Trophoblast cell (in vitro differentiated cells and primary cell): Measurements from ENCODE around the gene ERH.

Experiments
- DNase-seq, 2 donors: peaks; one replicate each; pipeline ENCODE4 v3.0.0-alpha.2; 2016
- H2AFZ ChIP-seq: 2 replicates; pipeline ENCODE4 v1.6.1; 2013; ENCODE audit warnings: low read length, moderate library complexity, mild to moderate bottlenecking; ENCODE audit not compliant: insufficient read depth, poor library complexity
- H2AK5ac ChIP-seq: 2 replicates; pipeline ENCODE4 v1.6.1; 2013; ENCODE audit warnings: mild to moderate bottlenecking, low read length
- H2BK120ac ChIP-seq: 2 replicates; pipeline ENCODE4 v1.6.1; 2013; ENCODE audit warnings: low read length, mild to moderate bottlenecking, moderate library complexity; ENCODE audit not compliant: insufficient read depth, poor library complexity
- H2BK12ac ChIP-seq: 2 replicates; pipeline ENCODE4 v1.6.1; 2013; ENCODE audit warnings: mild to moderate bottlenecking, low read length, moderate library complexity
- H2BK5ac ChIP-seq: 2 replicates; pipeline ENCODE4 v1.6.1; 2013; ENCODE audit warnings: low read length, low read depth, moderate library complexity, mild to moderate bottlenecking; ENCODE audit not compliant: poor library complexity
- H3K14ac ChIP-seq: 2 replicates; pipeline ENCODE4 v1.6.1; 2013; ENCODE audit warnings: mild to moderate bottlenecking, low read length
- H3K18ac ChIP-seq: 2 replicates; pipeline ENCODE4 v1.6.1; 2013; ENCODE audit warnings: mild to moderate bottlenecking, low read length
- H3K23ac ChIP-seq: 2 replicates; pipeline ENCODE4 v1.6.1; 2013; ENCODE audit warnings: low read length
- H3K27ac ChIP-seq: 2 replicates; pipeline ENCODE4 v1.5.1; 2013; ENCODE audit warnings: low read depth, mild to moderate bottlenecking, inconsistent platforms, low read length, moderate library complexity
- H3K27me3 ChIP-seq: 2 replicates; pipeline ENCODE4 v1.6.1; 2013; ENCODE audit warnings: inconsistent platforms, mild to moderate bottlenecking, low read length, moderate library complexity; ENCODE audit not compliant: insufficient read depth
- H3K36me3 ChIP-seq, 2 experiments: 1 replicate in 1 of 2; 2 replicates in 1 of 2; pipeline ENCODE4 v1.6.1; 2013; ENCODE audit warnings: low read length in 2 of 2, mild to moderate bottlenecking in 2 of 2, moderate library complexity in 1 of 2; ENCODE audit not compliant: insufficient read depth in 2 of 2, control insufficient read depth in 1 of 2
- H3K4ac ChIP-seq: 2 replicates; pipeline ENCODE4 v1.6.1; 2013; ENCODE audit warnings: low read depth, mild to moderate bottlenecking, low read length, moderate library complexity
- H3K4me1 ChIP-seq, 2 experiments: 1 replicate in 1 of 2; 2 replicates in 1 of 2; pipeline ENCODE4 v1.6.1; 2013; ENCODE audit warnings: low read length in 2 of 2, mild to moderate bottlenecking in 2 of 2, moderate library complexity in 1 of 2; ENCODE audit not compliant: insufficient read depth in 2 of 2, control insufficient read depth in 1 of 2
- H3K4me2 ChIP-seq: 2 replicates; pipeline ENCODE4 v1.6.1; 2013; ENCODE audit warnings: inconsistent platforms, mild to moderate bottlenecking, low read length, moderate library complexity
- H3K4me3 ChIP-seq: 2 replicates; pipeline ENCODE4 v1.5.1; 2013; ENCODE audit warnings: mild to moderate bottlenecking, low read depth, low read length, inconsistent platforms
- H3K79me1 ChIP-seq: one replicate; pipeline ENCODE4 v1.6.1; 2013; ENCODE audit warnings: low read length
- H3K79me2 ChIP-seq: 2 replicates; pipeline ENCODE4 v1.6.1; 2013; ENCODE audit warnings: low read length, mild to moderate bottlenecking; ENCODE audit not compliant: control insufficient read depth, insufficient read depth, poor library complexity
- H3K9ac ChIP-seq: 2 replicates; pipeline ENCODE4 v1.6.1; 2013; ENCODE audit warnings: mild to moderate bottlenecking, low read length
- H3K9me3 ChIP-seq: 2 replicates; pipeline ENCODE4 v1.6.1; 2013; ENCODE audit warnings: low read depth, mild to moderate bottlenecking, control low read depth, inconsistent platforms, low read length; ENCODE audit not compliant: insufficient read depth
- H4K12ac ChIP-seq: 2 replicates; pipeline ENCODE4 v1.6.1; 2013; ENCODE audit warnings: low read depth, mild to moderate bottlenecking, low read length, moderate library complexity
- H4K8ac ChIP-seq: 2 replicates; pipeline ENCODE4 v1.6.1; 2013; ENCODE audit warnings: low read depth, mild to moderate bottlenecking, low read length, moderate library complexity
- H4K91ac ChIP-seq: one replicate; pipeline ENCODE4 v1.6.1; 2013; ENCODE audit warnings: low read depth, mild to moderate bottlenecking, low read length, moderate library complexity
- WGBS: extraction: QIAGEN DNeasy Blood & Tissue Kit; methylation state at CpG from one replicate; pipeline ENCODE4 v1.1.7; 2013; ENCODE audit warnings: missing lambda C conversion rate; ENCODE audit not compliant: insufficient read length, insufficient coverage; ENCODE audit errors: extremely low coverage; 5-methylcytosine and 5-hydroxymethylcytosine counted together

Gene ERH

GRCh38 chr14:69364378-69364777 is 33.7 kb downstream of the ERH start:
- H2BK12ac ChIP-seq, result no peak overlapping the region
- no peak for DNase-seq
- no CpG with 5 or more reads among the region's 2 CpGs for WGBS
- H4K12ac ChIP-seq, result no peak overlapping the region
- no peaks in the 10 kb centered on the region for H3K79me1 ChIP-seq
- H3K4me2 ChIP-seq, result no peak overlapping the region
- H3K4ac ChIP-seq, result no peak overlapping the region
- no peak overlapping the region for H4K91ac ChIP-seq
- H3K36me3 ChIP-seq, result no peaks in the 10 kb centered on the region
- H3K18ac ChIP-seq, result no peak overlapping the region
- H2AFZ ChIP-seq, result no peak overlapping the region
- H3K4me3 ChIP-seq, result no peak overlapping the region
- no peak overlapping the region for H2AK5ac ChIP-seq
- no peaks in the 10 kb centered on the region for H3K9me3 ChIP-seq
- no peak overlapping the region for H3K23ac ChIP-seq
- no peak overlapping the region for H4K8ac ChIP-seq
- H3K14ac ChIP-seq, result no peak overlapping the region
- H2BK5ac ChIP-seq, result no peak overlapping the region
- no peaks in the 10 kb centered on the region for H3K4me1 ChIP-seq
- no peak overlapping the region for H3K9ac ChIP-seq
- no peaks in the 10 kb centered on the region for H3K27me3 ChIP-seq
- H3K79me2 ChIP-seq, result no peaks in the 10 kb centered on the region
- no peak overlapping the region for H2BK120ac ChIP-seq
- H3K27ac ChIP-seq, result no peak overlapping the region

GRCh38 chr14:69363964-69364363 is 34.1 kb downstream of the ERH start:
- no peak overlapping the region for H2BK12ac ChIP-seq
- H4K91ac ChIP-seq, result no peak overlapping the region
- H3K4me1 ChIP-seq, result no peaks in the 10 kb centered on the region
- H3K27ac ChIP-seq, result no peak overlapping the region
- H3K18ac ChIP-seq, result no peak overlapping the region
- no peaks in the 10 kb centered on the region for H3K36me3 ChIP-seq
- H3K27me3 ChIP-seq, result no peaks in the 10 kb centered on the region
- no peak overlapping the region for H2AFZ ChIP-seq
- no peak for DNase-seq
- no peak overlapping the region for H3K14ac ChIP-seq
- WGBS, result no CpG with 5 or more reads among the region's 4 CpGs
- no peak overlapping the region for H2BK5ac ChIP-seq
- H3K9me3 ChIP-seq, result no peaks in the 10 kb centered on the region
- H4K8ac ChIP-seq, result no peak overlapping the region
- no peak overlapping the region for H3K23ac ChIP-seq
- no peak overlapping the region for H3K4me2 ChIP-seq
- H2BK120ac ChIP-seq, result no peak overlapping the region
- no peak overlapping the region for H3K4ac ChIP-seq
- H3K9ac ChIP-seq, result no peak overlapping the region
- no peaks in the 10 kb centered on the region for H3K79me2 ChIP-seq
- H3K79me1 ChIP-seq, result no peaks in the 10 kb centered on the region
- no peak overlapping the region for H4K12ac ChIP-seq
- H3K4me3 ChIP-seq, result no peak overlapping the region
- no peak overlapping the region for H2AK5ac ChIP-seq

GRCh38 chr14:69363055-69363454 is 35.0 kb downstream of the ERH start:
- no peak overlapping the region for H3K14ac ChIP-seq
- H3K4me3 ChIP-seq, result no peak overlapping the region
- peaks cover 2% of the 10 kb centered on the region for H3K79me1 ChIP-seq
- no peak overlapping the region for H4K12ac ChIP-seq
- no peaks in the 10 kb centered on the region for H3K27me3 ChIP-seq
- no peak overlapping the region for H3K9ac ChIP-seq
- peaks cover under 1 to 1% of the 10 kb centered on the region in 2 experiments for H3K4me1 ChIP-seq
- H3K4me2 ChIP-seq, result no peak overlapping the region
- no peak overlapping the region for H3K23ac ChIP-seq
- H3K27ac ChIP-seq, result no peak overlapping the region
- no CpG with 5 or more reads among the region's 9 CpGs for WGBS
- no peaks in the 10 kb centered on the region for H3K36me3 ChIP-seq
- no peak overlapping the region for H2AFZ ChIP-seq
- H2AK5ac ChIP-seq, result no peak overlapping the region
- H3K18ac ChIP-seq, result no peak overlapping the region
- no peak overlapping the region for H3K4ac ChIP-seq
- no peaks in the 10 kb centered on the region for H3K79me2 ChIP-seq
- H3K9me3 ChIP-seq, result peaks cover 2% of the 10 kb centered on the region
- no peak for DNase-seq
- no peak overlapping the region for H2BK120ac ChIP-seq
- no peak overlapping the region for H4K91ac ChIP-seq
- H2BK5ac ChIP-seq, result no peak overlapping the region
- no peak overlapping the region for H4K8ac ChIP-seq
- no peak overlapping the region for H2BK12ac ChIP-seq

- no peak overlapping the region for H4K91ac ChIP-seq
- no peak overlapping the region for H3K18ac ChIP-seq
- no CpG with 5 or more reads among the region's 7 CpGs for WGBS
- no peak overlapping the region for H4K8ac ChIP-seq
- peaks cover 11 to 13% of the 10 kb centered on the region in 2 experiments for H3K4me1 ChIP-seq
- no peak overlapping the region for H3K23ac ChIP-seq
- DNase-seq, result no peak
- H3K4ac ChIP-seq, result no peak overlapping the region
- no peak overlapping the region for H2AK5ac ChIP-seq
- peaks cover 2% of the 10 kb centered on the region for H3K9me3 ChIP-seq
- no peak overlapping the region for H3K14ac ChIP-seq
- no peak overlapping the region for H2AFZ ChIP-seq
- peaks cover 3% of the 10 kb centered on the region for H3K79me1 ChIP-seq
- H2BK12ac ChIP-seq, result no peak overlapping the region
- H3K4me3 ChIP-seq, result no peak overlapping the region
- H2BK120ac ChIP-seq, result no peak overlapping the region
- H3K27ac ChIP-seq, result no peak overlapping the region
- H3K9ac ChIP-seq, result no peak overlapping the region
- no peaks in the 10 kb centered on the region for H3K27me3 ChIP-seq
- no peak overlapping the region for H4K12ac ChIP-seq
- H2BK5ac ChIP-seq, result no peak overlapping the region
- no peak overlapping the region for H3K4me2 ChIP-seq
- no peaks in the 10 kb centered on the region for H3K79me2 ChIP-seq
- H3K36me3 ChIP-seq, result no peaks in the 10 kb centered on the region
Measured at GRCh38 chr14:69360438-69361108, 37.5 kb downstream of the ERH start.
